ENCODE results near the gene PTGDS. TPM values are rescaled to one million over a fixed set of nuclear protein-coding genes. Genes with fewer than 3 reads are reported as not detected.
A peak's percentile ranks its signal among the peaks of the same experiment; 100 is the strongest.

Gene PTGDS
- total RNA-seq, 1 donor from 2014 or later, result 4.2 TPM

DNA sequence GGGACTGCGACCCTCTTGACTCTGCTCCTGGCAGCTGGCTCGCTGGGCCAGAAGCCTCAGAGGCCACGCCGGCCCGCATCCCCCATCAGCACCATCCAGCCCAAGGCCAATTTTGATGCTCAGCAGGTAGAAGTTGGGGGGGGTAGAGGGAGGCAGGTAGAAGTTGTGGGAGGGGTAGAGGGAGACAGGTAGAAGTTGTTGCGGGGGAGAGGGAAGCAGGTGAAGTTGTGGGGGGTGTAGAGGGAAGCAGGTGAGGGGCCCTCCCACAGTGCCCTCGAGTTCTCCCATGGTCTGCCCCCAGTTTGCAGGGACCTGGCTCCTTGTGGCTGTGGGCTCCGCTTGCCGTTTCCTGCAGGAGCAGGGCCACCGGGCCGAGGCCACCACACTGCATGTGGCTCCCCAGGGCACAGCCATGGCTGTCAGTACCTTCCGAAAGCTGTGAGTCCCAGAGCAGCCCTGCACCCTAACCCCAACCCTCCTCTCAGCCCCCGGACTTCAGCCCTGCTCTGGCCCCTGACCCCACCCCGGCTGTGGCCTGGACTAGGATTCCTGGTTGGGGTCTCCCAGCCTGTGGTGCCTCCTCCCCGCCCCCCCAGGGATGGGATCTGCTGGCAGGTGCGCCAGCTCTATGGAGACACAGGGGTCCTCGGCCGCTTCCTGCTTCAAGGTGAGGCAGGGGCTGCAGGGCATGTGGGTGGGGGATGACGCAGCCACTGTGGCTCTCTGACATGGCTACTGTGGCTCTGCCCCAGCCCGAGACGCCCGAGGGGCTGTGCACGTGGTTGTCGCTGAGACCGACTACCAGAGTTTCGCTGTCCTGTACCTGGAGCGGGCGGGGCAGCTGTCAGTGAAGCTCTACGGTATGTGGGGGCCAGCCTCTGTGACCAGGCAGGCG is 31.7 kb upstream of the PTGDS start:
- H3K27me3 ChIP-seq (ENCODE audit: control insufficient read depth in 3 of 3, insufficient read depth in 3 of 3, low read length in 3 of 3), result no peaks in the 10 kb centered on the region
- no peak overlapping the region for H3K27ac ChIP-seq (ENCODE audit: low read depth, low read length)
- H3K9ac ChIP-seq (ENCODE audit: low read depth in 1 of 3, low read length in 3 of 3), result peak overlapping the region in 1 of 3 donors; percentile 40
- H3K4me1 ChIP-seq (ENCODE audit: control insufficient read depth in 3 of 3, insufficient read depth in 3 of 3, low read length in 3 of 3), result peaks cover 38 to 69% (median 62%) of the 10 kb centered on the region in 3 donors
- H3K36me3 ChIP-seq (ENCODE audit: control insufficient read depth in 3 of 3, insufficient read depth in 3 of 3, low read length in 3 of 3), result peaks cover 21 to 28% (median 21%) of the 10 kb centered on the region in 3 donors
- H3K9me3 ChIP-seq (ENCODE audit: control insufficient read depth in 3 of 3, low read length in 3 of 3), result peaks cover 0 to 2% (median 0%) of the 10 kb centered on the region in 3 donors
- H3K4me3 ChIP-seq (ENCODE audit: low read length in 3 of 3), result no peak overlapping the region

DNA sequence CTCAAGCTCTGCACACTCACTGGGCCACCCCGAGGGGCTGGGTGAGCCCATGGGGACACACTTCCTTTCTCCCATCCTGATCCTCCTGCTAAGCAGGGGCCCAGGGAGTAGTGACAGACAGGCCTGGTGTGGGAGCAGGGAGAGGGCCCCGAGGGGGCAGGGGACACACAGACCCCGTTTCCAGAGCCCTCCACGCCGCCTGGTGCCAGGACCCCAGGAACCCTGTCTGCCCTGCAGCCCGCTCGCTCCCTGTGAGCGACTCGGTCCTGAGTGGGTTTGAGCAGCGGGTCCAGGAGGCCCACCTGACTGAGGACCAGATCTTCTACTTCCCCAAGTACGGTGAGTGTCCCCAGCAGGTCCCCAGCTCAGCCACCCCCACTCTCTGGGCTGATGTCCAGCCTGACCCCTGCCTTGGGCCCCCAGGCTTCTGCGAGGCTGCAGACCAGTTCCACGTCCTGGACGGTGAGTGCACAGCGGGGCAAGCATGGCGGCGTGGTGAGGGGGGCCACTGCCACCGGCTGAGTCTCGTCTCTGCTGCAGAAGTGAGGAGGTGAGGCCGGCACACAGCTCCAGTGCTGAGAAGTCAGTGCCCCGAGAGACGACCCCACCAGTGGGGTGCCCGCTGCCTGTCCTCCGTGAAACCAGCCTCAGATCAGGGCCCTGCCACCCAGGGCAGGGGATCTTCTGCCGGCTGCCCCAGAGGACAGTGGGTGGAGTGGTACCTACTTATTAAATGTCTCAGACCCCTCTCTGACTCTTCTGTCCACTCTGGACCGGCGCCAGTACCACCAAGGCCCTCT is 30.9 kb upstream of the PTGDS start:
- no peak overlapping the region for H3K4me3 ChIP-seq (ENCODE audit: low read length in 3 of 3)
- peaks cover 12 to 19% (median 12%) of the 10 kb centered on the region in 3 donors for H3K36me3 ChIP-seq (ENCODE audit: control insufficient read depth in 3 of 3, insufficient read depth in 3 of 3, low read length in 3 of 3)
- H3K4me1 ChIP-seq (ENCODE audit: control insufficient read depth in 3 of 3, insufficient read depth in 3 of 3, low read length in 3 of 3), result peaks cover 32 to 63% (median 57%) of the 10 kb centered on the region in 3 donors
- no peaks in the 10 kb centered on the region for H3K27me3 ChIP-seq (ENCODE audit: control insufficient read depth in 3 of 3, insufficient read depth in 3 of 3, low read length in 3 of 3)
- H3K9me3 ChIP-seq (ENCODE audit: control insufficient read depth in 3 of 3, low read length in 3 of 3), result no peaks in the 10 kb centered on the region
- peak overlapping the region in 2 of 3 donors; percentile 51 to 75 for H3K9ac ChIP-seq (ENCODE audit: low read depth in 1 of 3, low read length in 3 of 3)
- peak overlapping the region; percentile 68 for H3K27ac ChIP-seq (ENCODE audit: low read depth, low read length)

DNA sequence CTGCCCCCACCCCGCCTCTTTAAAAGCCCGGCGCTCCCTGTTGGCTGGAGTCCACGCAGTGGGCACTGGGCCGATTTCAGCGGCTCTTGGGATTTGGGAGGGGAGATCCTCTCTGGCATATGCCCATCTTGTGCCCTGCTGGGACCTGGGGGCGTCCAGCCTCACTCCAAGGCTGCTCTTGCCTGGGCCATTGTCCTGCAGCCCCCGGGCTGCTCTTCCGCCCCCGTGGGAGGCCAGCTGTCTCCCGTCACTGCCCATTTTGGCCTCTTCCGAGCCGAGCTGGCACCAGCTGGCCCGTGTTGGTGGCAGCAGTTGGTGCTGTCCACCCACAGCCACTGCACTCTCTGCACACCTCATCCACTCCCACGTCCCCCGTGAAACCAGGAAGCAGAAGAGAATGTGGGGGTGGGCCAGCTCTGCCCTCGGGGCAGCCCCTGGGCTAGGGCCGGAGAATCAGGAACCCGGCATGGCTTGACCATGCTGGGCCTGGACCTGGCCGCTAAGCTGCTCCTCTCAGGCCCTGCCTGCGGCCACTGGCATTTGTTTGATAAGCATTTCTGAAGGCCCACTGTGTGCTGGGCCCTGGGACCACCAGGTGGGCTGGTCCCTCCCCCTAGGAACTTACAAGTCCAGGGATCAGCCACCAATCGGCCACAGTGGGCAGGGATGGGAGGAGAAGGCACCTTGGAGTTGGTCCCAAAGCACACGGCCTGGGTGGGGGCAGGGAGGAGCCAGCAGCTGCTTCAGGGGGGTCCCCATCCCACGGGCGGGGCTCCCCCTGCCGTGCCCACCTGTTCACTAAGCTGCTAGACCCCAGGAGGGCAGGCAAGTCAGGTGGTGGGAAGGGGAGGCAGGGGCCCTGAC is 30.0 kb upstream of the PTGDS start:
- Histone ChIP-seq H3K27me3 (ENCODE audit: control insufficient read depth in 3 of 3, insufficient read depth in 3 of 3, low read length in 3 of 3) (no peaks in the 10 kb centered on the region), H3K27ac (ENCODE audit: low read depth, low read length) (peak overlapping the region; percentile 68), H3K9ac (ENCODE audit: low read depth in 1 of 3, low read length in 3 of 3) (peak overlapping the region in 2 of 3 donors; percentile 51 to 75), H3K36me3 (ENCODE audit: control insufficient read depth in 3 of 3, insufficient read depth in 3 of 3, low read length in 3 of 3) (peaks cover 4 to 11% (median 5%) of the 10 kb centered on the region in 3 donors), H3K4me1 (ENCODE audit: control insufficient read depth in 3 of 3, insufficient read depth in 3 of 3, low read length in 3 of 3) (peaks cover 28 to 54% (median 49%) of the 10 kb centered on the region in 3 donors), H3K4me3 (ENCODE audit: low read length in 3 of 3) (peak overlapping the region in 1 of 3 donors; percentile 41), H3K9me3 (ENCODE audit: control insufficient read depth in 3 of 3, low read length in 3 of 3) (no peaks in the 10 kb centered on the region)

DNA sequence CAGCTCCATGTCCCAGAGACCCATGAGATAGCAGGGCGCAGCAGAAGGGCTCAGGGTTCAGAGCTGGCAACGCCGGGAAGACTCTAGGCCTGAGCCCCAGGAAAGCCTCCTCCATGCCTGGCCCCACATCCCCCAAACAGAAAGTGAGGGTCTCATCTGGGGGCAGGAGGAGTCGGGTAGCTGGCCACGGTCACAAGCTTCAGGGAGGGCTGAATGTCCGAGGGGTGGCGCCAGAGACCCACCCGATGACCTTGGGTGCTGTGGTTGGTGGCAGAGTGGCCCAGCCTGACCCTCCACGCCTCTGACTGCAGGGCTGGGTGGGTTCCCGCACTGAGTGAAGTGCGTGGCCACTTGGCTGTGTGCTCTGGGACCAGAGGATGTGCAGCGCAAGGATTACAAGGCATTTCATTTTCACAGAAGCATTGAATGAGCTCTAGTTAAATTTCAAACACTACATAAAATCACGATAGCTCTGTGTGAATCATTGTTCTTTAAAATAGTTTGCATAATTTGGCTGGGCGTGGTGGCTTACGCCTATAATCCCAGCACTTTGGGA is 29.3 kb upstream of the PTGDS start:
- peaks cover 0 to 3% (median 0%) of the 10 kb centered on the region in 3 donors for H3K36me3 ChIP-seq (ENCODE audit: control insufficient read depth in 3 of 3, insufficient read depth in 3 of 3, low read length in 3 of 3)

DNA sequence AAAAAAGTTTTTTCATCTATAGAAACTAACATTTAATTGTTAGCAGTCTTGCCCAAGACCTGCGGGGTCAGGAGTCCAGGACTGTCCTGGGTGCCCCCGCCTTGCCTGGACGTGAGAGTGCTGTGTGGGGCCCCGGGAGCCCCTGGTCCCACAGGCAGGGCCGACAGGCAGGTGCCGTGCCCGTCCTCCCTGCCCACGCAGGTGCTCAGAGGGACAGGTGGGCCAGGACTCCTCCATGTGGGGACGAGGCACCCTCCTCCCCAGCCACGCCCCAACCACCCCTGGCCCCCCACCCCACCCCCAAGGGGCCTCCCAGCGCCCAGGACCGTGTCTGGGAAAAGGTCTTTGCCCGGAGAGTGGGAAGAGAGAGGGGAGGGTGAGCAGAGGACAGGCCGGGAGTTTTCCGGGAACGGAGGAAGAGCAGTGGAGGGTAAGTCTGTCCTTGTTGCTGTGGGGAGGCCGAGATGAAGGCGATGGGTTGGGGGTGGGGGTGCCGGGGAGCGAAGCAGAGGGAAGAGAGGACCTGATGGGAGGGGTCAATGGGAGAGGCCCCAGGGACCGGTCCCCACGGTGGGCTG is 28.0 kb upstream of the PTGDS start:
- peak overlapping the region; percentile 87 to 97 (median 92) for H3K9ac ChIP-seq (ENCODE audit: low read depth in 1 of 3, low read length in 3 of 3)
- peak overlapping the region; percentile 69 to 87 (median 85) for H3K4me3 ChIP-seq (ENCODE audit: low read length in 3 of 3)
- H3K9me3 ChIP-seq (ENCODE audit: control insufficient read depth in 3 of 3, low read length in 3 of 3), result no peaks in the 10 kb centered on the region
- no peaks in the 10 kb centered on the region for H3K36me3 ChIP-seq (ENCODE audit: control insufficient read depth in 3 of 3, insufficient read depth in 3 of 3, low read length in 3 of 3)
- peaks cover 15 to 40% (median 34%) of the 10 kb centered on the region in 3 donors for H3K4me1 ChIP-seq (ENCODE audit: control insufficient read depth in 3 of 3, insufficient read depth in 3 of 3, low read length in 3 of 3)
- H3K27ac ChIP-seq (ENCODE audit: low read depth, low read length), result peak overlapping the region; percentile 65
- H3K27me3 ChIP-seq (ENCODE audit: control insufficient read depth in 3 of 3, insufficient read depth in 3 of 3, low read length in 3 of 3), result no peaks in the 10 kb centered on the region

More for the DNA sequence above, 29.3 kb upstream of the PTGDS start:
- Histone ChIP-seq H3K27ac (ENCODE audit: low read depth, low read length) (peak overlapping the region; percentile 68), H3K4me3 (ENCODE audit: low read length in 3 of 3) (no peak overlapping the region), H3K27me3 (ENCODE audit: control insufficient read depth in 3 of 3, insufficient read depth in 3 of 3, low read length in 3 of 3) (no peaks in the 10 kb centered on the region), H3K9ac (ENCODE audit: low read depth in 1 of 3, low read length in 3 of 3) (peak overlapping the region in 1 of 3 donors; percentile 75), H3K9me3 (ENCODE audit: control insufficient read depth in 3 of 3, low read length in 3 of 3) (no peaks in the 10 kb centered on the region), H3K4me1 (ENCODE audit: control insufficient read depth in 3 of 3, insufficient read depth in 3 of 3, low read length in 3 of 3) (peaks cover 22 to 47% (median 41%) of the 10 kb centered on the region in 3 donors)

DNA sequence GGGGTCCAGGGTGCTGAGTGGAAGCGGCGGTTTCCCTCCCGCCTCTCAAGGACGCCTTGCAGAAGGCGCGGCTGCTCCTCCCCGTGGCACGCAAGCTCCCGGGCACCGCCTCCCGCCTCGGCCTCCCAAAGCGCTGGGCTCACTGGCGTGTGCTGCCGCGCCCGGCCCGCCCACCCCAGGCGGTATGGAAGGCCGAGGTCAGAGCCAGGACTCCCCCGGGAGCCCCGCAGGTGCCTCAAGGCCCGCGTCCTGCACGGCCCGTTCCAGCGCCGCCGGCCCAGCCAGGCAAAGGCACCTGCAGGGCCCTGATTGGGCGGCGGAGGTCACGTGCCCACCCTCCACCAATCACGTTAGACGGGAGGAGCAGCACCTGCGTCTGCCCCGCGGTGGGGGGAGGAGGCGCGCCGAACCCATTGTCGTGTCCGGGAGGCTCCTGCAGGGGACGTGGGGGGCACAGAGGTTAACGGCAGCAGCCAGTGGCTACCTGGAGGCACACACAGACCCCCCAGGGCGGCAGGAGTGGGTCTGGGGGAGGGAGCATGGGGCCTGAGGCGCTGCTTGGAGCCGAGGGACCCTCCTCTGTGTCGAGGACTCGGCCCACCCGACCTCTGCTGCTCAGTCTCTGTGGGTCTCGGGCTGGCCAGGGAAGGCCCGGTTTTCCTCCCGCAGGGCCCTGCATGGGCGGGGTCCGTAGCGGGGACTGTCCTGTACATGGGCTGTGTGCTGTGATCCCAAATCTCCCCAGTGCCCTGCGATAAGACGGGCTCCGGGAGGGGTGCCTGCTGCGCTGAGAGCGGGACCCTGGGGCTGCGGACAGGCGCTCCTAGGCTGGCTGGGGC is 27.3 kb upstream of the PTGDS start:
- H3K9me3 ChIP-seq (ENCODE audit: control insufficient read depth in 3 of 3, low read length in 3 of 3), result no peaks in the 10 kb centered on the region
- H3K27me3 ChIP-seq (ENCODE audit: control insufficient read depth in 3 of 3, insufficient read depth in 3 of 3, low read length in 3 of 3), result no peaks in the 10 kb centered on the region
- H3K9ac ChIP-seq (ENCODE audit: low read depth in 1 of 3, low read length in 3 of 3), result peak overlapping the region; percentile 87 to 97 (median 92)
- H3K27ac ChIP-seq (ENCODE audit: low read depth, low read length), result peak overlapping the region; percentile 71
- H3K4me1 ChIP-seq (ENCODE audit: control insufficient read depth in 3 of 3, insufficient read depth in 3 of 3, low read length in 3 of 3), result peaks cover 15 to 36% (median 31%) of the 10 kb centered on the region in 3 donors
- no peaks in the 10 kb centered on the region for H3K36me3 ChIP-seq (ENCODE audit: control insufficient read depth in 3 of 3, insufficient read depth in 3 of 3, low read length in 3 of 3)
- H3K4me3 ChIP-seq (ENCODE audit: low read length in 3 of 3), result peak overlapping the region; percentile 69 to 87 (median 85)

DNA sequence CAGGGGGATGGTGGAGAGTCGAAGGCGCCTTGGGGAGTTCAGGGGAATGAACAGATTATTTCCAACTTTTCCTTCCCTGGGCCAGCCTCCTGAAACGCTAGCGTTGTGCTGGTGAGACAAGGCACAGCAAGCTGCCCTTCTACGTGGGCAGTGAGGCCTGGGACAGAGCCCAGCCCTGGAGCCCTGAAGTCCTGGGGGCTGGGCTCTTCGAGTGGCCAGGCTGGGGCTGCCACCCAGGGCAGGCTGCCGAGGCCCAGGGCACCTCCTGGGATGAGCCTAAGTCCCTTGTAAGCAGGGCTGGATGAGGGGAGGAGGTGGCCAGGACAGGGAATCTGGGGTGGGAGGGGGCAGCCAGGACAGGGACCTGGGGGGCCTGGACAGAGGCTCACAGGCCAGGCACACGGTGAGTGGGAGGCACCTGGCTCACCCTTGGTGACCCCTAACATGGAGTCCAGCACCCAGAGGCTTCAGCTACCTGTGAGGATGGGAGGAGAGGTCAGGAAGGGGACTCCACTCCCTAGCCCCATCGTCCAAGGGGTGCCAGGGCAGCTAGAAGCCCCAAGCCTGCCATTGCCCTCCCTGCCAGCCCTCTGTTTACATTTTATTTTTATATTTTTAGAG is 26.5 kb upstream of the PTGDS start:
- H3K36me3 ChIP-seq (ENCODE audit: control insufficient read depth in 3 of 3, insufficient read depth in 3 of 3, low read length in 3 of 3), result no peaks in the 10 kb centered on the region
- no peaks in the 10 kb centered on the region for H3K9me3 ChIP-seq (ENCODE audit: control insufficient read depth in 3 of 3, low read length in 3 of 3)
- H3K9ac ChIP-seq (ENCODE audit: low read depth in 1 of 3, low read length in 3 of 3), result peak overlapping the region; percentile 87 to 97 (median 92)
- peaks cover 15 to 34% (median 30%) of the 10 kb centered on the region in 3 donors for H3K4me1 ChIP-seq (ENCODE audit: control insufficient read depth in 3 of 3, insufficient read depth in 3 of 3, low read length in 3 of 3)
- peak overlapping the region; percentile 71 for H3K27ac ChIP-seq (ENCODE audit: low read depth, low read length)
- peak overlapping the region; percentile 69 to 87 (median 85) for H3K4me3 ChIP-seq (ENCODE audit: low read length in 3 of 3)
- H3K27me3 ChIP-seq (ENCODE audit: control insufficient read depth in 3 of 3, insufficient read depth in 3 of 3, low read length in 3 of 3), result no peaks in the 10 kb centered on the region

Data from skeletal muscle tissue (tissue), 4 donors.